Activated B cell treated with CpG ODN at 0.5 μM for 24 hours (primary cell): ENCODE measurements around the gene SH3PXD2A. TPM values are rescaled to one million over a fixed set of nuclear protein-coding genes. Genes with fewer than 3 reads are reported as not detected.

Experiments used
- ATAC-seq: fragments of 200-7000 bp; cut with Tn5 transposase; one replicate; pipeline ENCODE4 v1.10.0; 2021; ENCODE audit warnings: low read depth, mild to moderate bottlenecking, moderate library complexity
- CTCF ChIA-PET: fragments of 350-600 bp; sonication (Branson Sonifier 250); formaldehyde crosslinking; loops from one replicate; lab custom pipeline; 2021; ENCODE audit warnings: antibody characterized with exemption; lab: Charles Lee
- POLR2A ChIA-PET: fragments of 350-600 bp; sonication (Branson Sonifier 250); formaldehyde crosslinking; loops from one replicate; lab custom pipeline; 2021; ENCODE audit warnings: antibody characterized with exemption; lab: Charles Lee
- DNase-seq: peaks from one replicate; pipeline ENCODE4 v3.0.0; 2022
- H3K27ac Mint-ChIP-seq: one replicate; pipeline ENCODE4 v1.8.0; 2020; ENCODE audit warnings: mixed read lengths
- H3K27me3 Mint-ChIP-seq: one replicate; pipeline ENCODE4 v1.8.0; 2021; ENCODE audit warnings: mixed read lengths
- H3K36me3 Mint-ChIP-seq: one replicate; pipeline ENCODE4 v1.8.0; 2021; ENCODE audit warnings: low read depth, mixed read lengths
- H3K4me1 Mint-ChIP-seq: one replicate; pipeline ENCODE4 v1.8.0; 2021; ENCODE audit warnings: mixed read lengths
- H3K4me3 Mint-ChIP-seq: one replicate; pipeline ENCODE4 v1.8.0; 2020; ENCODE audit warnings: mild to moderate bottlenecking, mixed read lengths
- H3K9me3 Mint-ChIP-seq: one replicate; pipeline ENCODE4 v1.8.0; 2020; ENCODE audit warnings: mixed read lengths
- CTCF ChIP-seq: fragments of 200-600 bp; IDR thresholded peaks from one replicate; pipeline ENCODE4 v1.8.0; 2022; ENCODE audit warnings: antibody characterized with exemption, mild to moderate bottlenecking
- intact Hi-C: fragments of 100-400 bp; cut with micrococcal nuclease; formaldehyde crosslinking; loops from one replicate; pipeline ENCODE4 v1.15.1; 2024
- total RNA-seq: library from RNA; stranded (reverse); gene quantifications from 2 replicates; pipeline ENCODE4 v1.2.3, GENCODE V29; 2022

Gene SH3PXD2A
- total RNA-seq, 1 donor from 2014 or later = 18.2 TPM

- TF ChIP-seq CTCF = no peak
- Mint-ChIP-seq H3K4me3 (no peak overlapping the region), H3K27ac (no peak overlapping the region), H3K27me3 (peaks cover 12% of the 10 kb centered on the region), H3K4me1 (no peaks in the 10 kb centered on the region), H3K36me3 (no peaks in the 10 kb centered on the region), H3K9me3 (no peaks in the 10 kb centered on the region)
- intact Hi-C loops = no loop called here
- ChIA-PET POLR2A (no interaction called here), CTCF (no interaction called here)
- ATAC-seq (no peak), DNase-seq (no peak)
These were observed 127.8 kb downstream of the SH3PXD2A start for GRCh38 chr10:103727546-103727963.

- no peak for DNase-seq
- Mint-ChIP-seq H3K4me3 (no peak overlapping the region), H3K4me1 (no peaks in the 10 kb centered on the region), H3K27me3 (peaks cover 9% of the 10 kb centered on the region), H3K9me3 (no peaks in the 10 kb centered on the region), H3K27ac (no peak overlapping the region), H3K36me3 (no peaks in the 10 kb centered on the region)
- intact Hi-C loops = no loop called here
- no peak for TF ChIP-seq CTCF
- ATAC-seq = no peak
- POLR2A ChIA-PET = no interaction called here
- CTCF ChIA-PET = no interaction called here
These were observed 128.7 kb downstream of the SH3PXD2A start for GRCh38 chr10:103726637-103727036.

- POLR2A ChIA-PET = no interaction called here
- ATAC-seq (no peak), DNase-seq (no peak)
- no peaks in the 10 kb centered on the region for H3K4me1 Mint-ChIP-seq
- no peaks in the 10 kb centered on the region for H3K36me3 Mint-ChIP-seq
- H3K9me3 Mint-ChIP-seq = no peaks in the 10 kb centered on the region
- no peak overlapping the region for H3K4me3 Mint-ChIP-seq
- intact Hi-C loops = no loop called here
- TF ChIP-seq CTCF = no peak
- CTCF ChIA-PET = no interaction called here
- H3K27ac Mint-ChIP-seq = no peak overlapping the region
- H3K27me3 Mint-ChIP-seq = peaks cover 5% of the 10 kb centered on the region
These were observed 130.1 kb downstream of the SH3PXD2A start for GRCh38 chr10:103725242-103725641.

- Mint-ChIP-seq H3K27ac (no peak overlapping the region), H3K9me3 (no peaks in the 10 kb centered on the region), H3K27me3 (peaks cover 5% of the 10 kb centered on the region), H3K4me1 (no peaks in the 10 kb centered on the region), H3K4me3 (no peak overlapping the region), H3K36me3 (no peaks in the 10 kb centered on the region)
- intact Hi-C loops = no loop called here
- DNase-seq (no peak), ATAC-seq (no peak)
- TF ChIP-seq CTCF = no peak
- ChIA-PET CTCF (no interaction called here), POLR2A (no interaction called here)
These were observed 130.6 kb downstream of the SH3PXD2A start for GRCh38 chr10:103724771-103725170.

- intact Hi-C loops = no loop called here
- no peak for TF ChIP-seq CTCF
- ChIA-PET CTCF (no interaction called here), POLR2A (no interaction called here)
- Mint-ChIP-seq H3K4me1 (no peaks in the 10 kb centered on the region), H3K27ac (no peak overlapping the region), H3K36me3 (no peaks in the 10 kb centered on the region), H3K27me3 (peaks cover 5% of the 10 kb centered on the region), H3K4me3 (no peak overlapping the region), H3K9me3 (no peaks in the 10 kb centered on the region)
- ATAC-seq (no peak), DNase-seq (no peak)
These were observed 131.3 kb downstream of the SH3PXD2A start for GRCh38 chr10:103724074-103724473.
